VCaP (cell line): ENCODE results near the gene FAM78A.

Experiments
- H3K27ac ChIP-seq: fragments of 450-650 bp; 2 replicates; pipeline ENCODE4 v1.5.1; 2017
- CTCF ChIP-seq: fragments of 450-650 bp; conservative IDR thresholded peaks from 2 replicates; pipeline ENCODE4 v1.5.1; 2017; ENCODE audit warnings: mild to moderate bottlenecking, moderate library complexity

Gene FAM78A

GRCh38 chr9:131279196-131279862, 3.0 kb upstream of the FAM78A start:
- H3K27ac ChIP-seq, result no peak overlapping the region
- no peak for TF ChIP-seq CTCF

GRCh38 chr9:131278702-131279111, 2.4 kb upstream of the FAM78A start:
- TF ChIP-seq CTCF, result no peak
- H3K27ac ChIP-seq, result no peak overlapping the region

GRCh38 chr9:131277910-131278701, 1.8 kb upstream of the FAM78A start:
- H3K27ac ChIP-seq, result peak overlapping the region; percentile 58; the same call in 1 of the 2 replicates
- TF ChIP-seq CTCF, result no peak

- H3K27ac ChIP-seq, result peak overlapping the region; percentile 58; the same call in 1 of the 2 replicates
- TF ChIP-seq CTCF, result no peak
Observed at GRCh38 chr9:131277287-131277909, 1.1 kb upstream of the FAM78A start.

- no peak for TF ChIP-seq CTCF
- peak overlapping the region; percentile 58; the same call in 1 of the 2 replicates for H3K27ac ChIP-seq
Observed at GRCh38 chr9:131276891-131277286, 579 bp upstream of the FAM78A start.

GRCh38 chr9:131275332-131276093, 797 bp downstream of the FAM78A start:
- no peak overlapping the region for H3K27ac ChIP-seq
- no peak for TF ChIP-seq CTCF
